Endothelial cell (in vitro differentiated cells): Measurements from ENCODE around the gene LZTR1. TPM values are rescaled to one million over a fixed set of nuclear protein-coding genes. Genes with fewer than 3 reads are reported as not detected.

Source experiments
- DNase-seq: peaks from one replicate; pipeline ENCODE4 v3.0.0; 2021; ENCODE audit warnings: low spot score
- H3K27ac Mint-ChIP-seq: one replicate; pipeline ENCODE4 v1.8.0; 2021; ENCODE audit warnings: mixed read lengths, inconsistent platforms; ENCODE audit not compliant: unreplicated experiment
- H3K27me3 Mint-ChIP-seq: one replicate; pipeline ENCODE4 v1.8.0; 2021; ENCODE audit warnings: mild to moderate bottlenecking, moderate library complexity, mixed read lengths, inconsistent platforms; ENCODE audit not compliant: unreplicated experiment
- H3K36me3 Mint-ChIP-seq: one replicate; pipeline ENCODE4 v1.8.0; 2021; ENCODE audit warnings: mild to moderate bottlenecking, low read depth, mixed read lengths, inconsistent platforms; ENCODE audit not compliant: unreplicated experiment
- H3K4me1 Mint-ChIP-seq: one replicate; pipeline ENCODE4 v1.8.0; 2021; ENCODE audit warnings: mild to moderate bottlenecking, mixed read lengths, inconsistent platforms; ENCODE audit not compliant: unreplicated experiment
- H3K4me3 Mint-ChIP-seq: one replicate; pipeline ENCODE4 v1.8.0; 2021; ENCODE audit warnings: mild to moderate bottlenecking, mixed read lengths, inconsistent platforms; ENCODE audit not compliant: unreplicated experiment
- H3K9me3 Mint-ChIP-seq: one replicate; pipeline ENCODE4 v1.8.0; 2021; ENCODE audit warnings: mixed read lengths, inconsistent platforms; ENCODE audit not compliant: unreplicated experiment
- total RNA-seq: library from RNA; stranded (reverse); fragmentation: NEBNext Ultra II Directional; extraction: Animal tissue kit (Norgen Biotek cat#: 25700); gene quantifications from one replicate; pipeline ENCODE4 v1.2.1, GENCODE V29; 2021; ENCODE audit not compliant: unreplicated experiment
- TF ChIP-seq, protein P1 (sequence below): fragments of 200-600 bp; sonication (generic); IDR thresholded peaks from one replicate; pipeline ENCODE4 v1.5.0; 2021; ENCODE audit warnings: antibody characterized with exemption; ENCODE audit not compliant: unreplicated experiment

LZTR1 gene
- total RNA-seq, 1 donor from 2014 or later: 113 TPM

DNA sequence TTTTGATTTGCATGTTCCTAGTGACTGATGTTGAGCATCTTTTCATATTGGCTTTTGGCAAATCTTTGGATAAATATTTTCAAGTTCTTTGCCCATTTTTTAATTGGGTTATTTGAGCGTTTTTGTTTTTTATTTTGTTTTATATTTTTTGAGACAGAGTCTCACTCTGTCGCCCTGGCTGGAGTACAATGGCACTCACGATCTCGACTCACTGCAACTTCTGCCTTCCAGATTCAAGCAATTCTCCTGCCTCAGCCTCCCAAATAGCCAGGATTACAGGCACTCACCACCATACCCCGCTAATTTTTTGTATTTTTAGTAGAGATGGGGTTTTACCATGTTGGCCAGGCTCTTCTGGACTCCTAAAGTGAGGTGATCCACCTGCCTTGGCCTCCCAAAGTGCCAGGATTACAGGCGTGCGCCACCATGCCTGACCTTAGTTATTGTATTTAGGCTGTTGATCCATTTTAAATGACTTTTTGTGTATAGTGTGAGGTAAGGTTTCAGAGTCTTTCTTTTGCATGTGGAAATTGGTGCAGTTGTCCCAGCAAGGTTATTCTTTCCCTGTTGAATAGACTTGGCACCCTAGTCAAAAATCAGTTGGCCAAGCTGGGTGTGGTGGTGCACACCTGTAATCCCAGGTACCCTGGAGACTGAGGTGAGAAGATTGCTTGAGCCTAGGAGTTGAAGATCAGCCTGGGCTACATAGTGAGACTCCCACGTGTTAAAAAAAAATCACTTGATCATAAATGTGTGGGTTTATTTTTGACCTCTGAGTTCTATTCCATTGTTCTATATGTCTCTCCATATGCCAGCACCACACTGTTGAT is 38.8 kb upstream of the LZTR1 start:
- H3K27me3 Mint-ChIP-seq: no peaks in the 10 kb centered on the region
- H3K27ac Mint-ChIP-seq: no peak overlapping the region
- peaks cover 9% of the 10 kb centered on the region for H3K36me3 Mint-ChIP-seq
- no peak overlapping the region for H3K4me3 Mint-ChIP-seq
- H3K4me1 Mint-ChIP-seq: peaks cover 11% of the 10 kb centered on the region
- TF ChIP-seq, protein P1, sequence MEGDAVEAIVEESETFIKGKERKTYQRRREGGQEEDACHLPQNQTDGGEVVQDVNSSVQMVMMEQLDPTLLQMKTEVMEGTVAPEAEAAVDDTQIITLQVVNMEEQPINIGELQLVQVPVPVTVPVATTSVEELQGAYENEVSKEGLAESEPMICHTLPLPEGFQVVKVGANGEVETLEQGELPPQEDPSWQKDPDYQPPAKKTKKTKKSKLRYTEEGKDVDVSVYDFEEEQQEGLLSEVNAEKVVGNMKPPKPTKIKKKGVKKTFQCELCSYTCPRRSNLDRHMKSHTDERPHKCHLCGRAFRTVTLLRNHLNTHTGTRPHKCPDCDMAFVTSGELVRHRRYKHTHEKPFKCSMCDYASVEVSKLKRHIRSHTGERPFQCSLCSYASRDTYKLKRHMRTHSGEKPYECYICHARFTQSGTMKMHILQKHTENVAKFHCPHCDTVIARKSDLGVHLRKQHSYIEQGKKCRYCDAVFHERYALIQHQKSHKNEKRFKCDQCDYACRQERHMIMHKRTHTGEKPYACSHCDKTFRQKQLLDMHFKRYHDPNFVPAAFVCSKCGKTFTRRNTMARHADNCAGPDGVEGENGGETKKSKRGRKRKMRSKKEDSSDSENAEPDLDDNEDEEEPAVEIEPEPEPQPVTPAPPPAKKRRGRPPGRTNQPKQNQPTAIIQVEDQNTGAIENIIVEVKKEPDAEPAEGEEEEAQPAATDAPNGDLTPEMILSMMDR: no peak
- no peaks in the 10 kb centered on the region for H3K9me3 Mint-ChIP-seq
- DNase-seq: no peak

GRCh38 chr22:20944042-20944441 is 38.1 kb upstream of the LZTR1 start:
- TF ChIP-seq, protein P1: no peak
- H3K4me3 Mint-ChIP-seq: no peak overlapping the region
- peaks cover 11% of the 10 kb centered on the region for H3K4me1 Mint-ChIP-seq
- DNase-seq: no peak
- H3K27me3 Mint-ChIP-seq: no peaks in the 10 kb centered on the region
- no peaks in the 10 kb centered on the region for H3K9me3 Mint-ChIP-seq
- H3K36me3 Mint-ChIP-seq: peaks cover 9% of the 10 kb centered on the region
- H3K27ac Mint-ChIP-seq: no peak overlapping the region

DNA sequence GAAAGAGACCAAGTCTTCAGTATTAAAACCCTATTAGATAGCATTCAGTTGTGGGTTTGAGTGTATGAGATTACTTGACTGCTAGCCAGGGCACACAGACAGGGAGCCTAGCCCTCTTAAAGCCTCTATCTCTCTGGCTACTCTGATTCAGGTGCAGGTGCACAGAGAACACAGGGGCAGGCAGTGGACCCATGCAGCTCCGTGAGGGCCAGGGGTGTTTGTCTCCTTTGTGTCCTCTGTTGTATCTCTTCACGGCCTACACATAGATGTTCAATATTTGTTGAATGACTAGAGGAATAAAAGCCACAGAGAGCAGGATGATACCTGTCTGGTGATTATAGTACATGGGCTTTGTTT is 36.5 kb upstream of the LZTR1 start:
- no peak for DNase-seq
- no peaks in the 10 kb centered on the region for H3K9me3 Mint-ChIP-seq
- peaks cover 13% of the 10 kb centered on the region for H3K36me3 Mint-ChIP-seq
- H3K27me3 Mint-ChIP-seq: peaks cover 3% of the 10 kb centered on the region
- H3K4me3 Mint-ChIP-seq: no peak overlapping the region
- H3K27ac Mint-ChIP-seq: no peak overlapping the region
- peaks cover 22% of the 10 kb centered on the region for H3K4me1 Mint-ChIP-seq
- TF ChIP-seq, protein P1: no peak

DNA sequence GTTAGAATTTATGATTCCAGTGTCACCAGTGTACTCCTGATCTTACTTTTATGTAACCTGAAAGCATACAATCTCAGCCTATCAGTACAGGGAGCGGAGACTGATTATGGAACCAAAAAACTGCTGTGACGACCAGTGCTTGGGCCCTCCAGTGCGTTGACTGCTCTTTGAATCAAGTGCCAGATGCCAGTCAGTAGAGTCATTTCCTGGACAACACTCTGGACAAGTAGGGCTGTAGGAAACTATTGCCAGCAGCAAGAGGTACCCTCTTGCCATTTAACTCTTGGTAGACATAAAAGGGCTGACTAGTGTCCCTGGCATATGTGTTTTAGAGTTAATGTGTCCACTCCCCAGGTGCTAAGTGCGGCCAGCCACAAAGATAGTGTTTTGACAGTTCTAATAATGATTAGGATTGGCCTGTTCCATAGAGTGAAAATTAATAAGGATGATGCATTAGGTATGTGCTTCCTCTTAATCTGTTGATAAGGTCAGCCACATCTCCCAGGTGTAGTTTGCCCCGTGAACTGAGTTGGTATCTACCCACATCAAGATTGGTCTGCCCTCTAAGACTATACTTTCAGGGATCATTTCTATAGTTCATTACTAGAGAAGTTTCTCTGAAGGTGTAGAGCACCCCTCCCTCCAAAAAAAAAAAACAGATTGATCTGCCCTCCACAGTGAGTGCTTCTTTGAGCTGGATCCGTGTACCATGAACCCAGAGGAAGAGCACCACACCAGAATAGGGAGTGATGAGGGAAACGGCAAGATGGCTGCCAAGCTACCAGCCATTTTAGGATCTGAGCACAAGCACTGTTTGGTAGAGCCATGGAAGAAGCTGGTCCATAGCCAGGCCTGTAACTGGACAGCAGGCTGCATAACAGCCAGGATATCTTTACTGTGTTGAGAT is 35.8 kb upstream of the LZTR1 start:
- DNase-seq: no peak
- H3K4me3 Mint-ChIP-seq: peak overlapping the region; percentile 9
- H3K4me1 Mint-ChIP-seq: peaks cover 22% of the 10 kb centered on the region
- peaks cover 3% of the 10 kb centered on the region for H3K27me3 Mint-ChIP-seq
- H3K9me3 Mint-ChIP-seq: no peaks in the 10 kb centered on the region
- TF ChIP-seq, protein P1: no peak
- peaks cover 13% of the 10 kb centered on the region for H3K36me3 Mint-ChIP-seq
- peak overlapping the region; percentile 8 for H3K27ac Mint-ChIP-seq

DNA sequence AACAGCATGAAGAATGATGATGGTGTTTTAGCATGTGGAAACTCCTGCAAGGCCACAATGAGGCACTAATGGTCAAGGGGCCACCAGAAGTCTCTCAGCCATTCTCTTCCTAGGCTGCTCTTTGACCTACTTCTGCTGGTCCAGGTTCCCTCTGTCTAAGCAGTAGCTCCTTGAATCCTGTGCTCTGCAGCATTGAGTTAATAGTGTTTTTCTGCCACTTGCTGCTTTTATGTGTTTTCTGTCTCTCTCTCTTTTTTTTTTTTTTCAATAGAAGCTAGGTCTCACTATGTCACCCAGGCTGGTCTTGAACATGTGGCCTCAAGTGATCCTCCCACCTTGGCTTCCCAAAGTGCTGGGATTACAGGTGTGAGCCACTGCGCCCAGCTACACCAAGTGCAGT is 35.1 kb upstream of the LZTR1 start:
- peaks cover 3% of the 10 kb centered on the region for H3K27me3 Mint-ChIP-seq
- no peak for DNase-seq
- H3K4me1 Mint-ChIP-seq: peaks cover 22% of the 10 kb centered on the region
- TF ChIP-seq, protein P1: no peak
- peaks cover 13% of the 10 kb centered on the region for H3K36me3 Mint-ChIP-seq
- no peak overlapping the region for H3K4me3 Mint-ChIP-seq
- no peaks in the 10 kb centered on the region for H3K9me3 Mint-ChIP-seq
- no peak overlapping the region for H3K27ac Mint-ChIP-seq
